Neural cell (in vitro differentiated cells): Measurements from ENCODE around the gene RBM3. TPM values are rescaled to one million over a fixed set of nuclear protein-coding genes. Genes with fewer than 3 reads are reported as not detected.

Experiments used
- H2AFZ ChIP-seq: fragments of 200-600, 300-800 bp; sonication (generic), shearing (Covaris generic); 2 replicates; pipeline ENCODE4 v1.6.0; 2014; ENCODE audit warnings: low read depth, mild to moderate bottlenecking, antibody characterized with exemption, low read length, moderate library complexity
- H3F3A ChIP-seq: fragments of 200-600 bp; shearing (Covaris generic); 2 replicates; pipeline ENCODE4 v1.6.1; 2016; ENCODE audit warnings: mild to moderate bottlenecking, moderate library complexity, mixed read lengths, antibody characterized with exemption, low read length; ENCODE audit not compliant: insufficient read depth, poor library complexity, severe bottlenecking
- H3K27ac ChIP-seq: fragments of 200-600, 300-800 bp; sonication (generic), shearing (Covaris generic); 2 replicates; pipeline ENCODE4 v1.5.1; 2014; ENCODE audit warnings: mild to moderate bottlenecking, low read length, moderate library complexity
- H3K27me3 ChIP-seq: fragments of 300-800, 200-600 bp; sonication (generic), shearing (Covaris generic); 2 replicates; pipeline ENCODE4 v1.6.0; 2014; ENCODE audit warnings: mild to moderate bottlenecking, low read depth, low read length, moderate library complexity; ENCODE audit not compliant: insufficient read depth
- H3K36me3 ChIP-seq: fragments of 300-800, 200-600 bp; sonication (generic), shearing (Covaris generic); 2 replicates; pipeline ENCODE4 v1.5.1; 2014; ENCODE audit warnings: mild to moderate bottlenecking, antibody characterized with exemption, low read length, moderate library complexity; ENCODE audit not compliant: insufficient read depth
- H3K4me2 ChIP-seq: fragments of 300-800, 200-600 bp; sonication (generic), shearing (Covaris generic); 2 replicates; pipeline ENCODE4 v1.6.0; 2014; ENCODE audit warnings: mild to moderate bottlenecking, low read length
- H3K4me3 ChIP-seq: fragments of 300-800, 200-600 bp; sonication (generic), shearing (Covaris generic); 2 replicates; pipeline ENCODE4 v1.5.1; 2014; ENCODE audit warnings: mild to moderate bottlenecking, low read length, moderate library complexity
- H3K79me2 ChIP-seq: fragments of 200-600 bp; shearing (Covaris generic); replicated peaks from 2 replicates; pipeline ENCODE4 v1.6.0; 2014; ENCODE audit warnings: mild to moderate bottlenecking, low read length, moderate library complexity; ENCODE audit not compliant: insufficient read depth
- H3K9ac ChIP-seq: fragments of 300-800, 200-600 bp; sonication (generic), shearing (Covaris generic); 2 replicates; pipeline ENCODE4 v1.6.1; 2016; ENCODE audit warnings: mild to moderate bottlenecking, low read length, mixed read lengths
- H3K9me2 ChIP-seq: fragments of 200-600 bp; shearing (Covaris generic); 2 replicates; pipeline ENCODE4 v1.6.1; 2016; ENCODE audit warnings: mild to moderate bottlenecking, low read length, mixed read lengths; ENCODE audit not compliant: insufficient read depth
- H3K9me3 ChIP-seq: fragments of 200-600, 300-800 bp; sonication (generic), shearing (Covaris generic); 2 replicates; pipeline ENCODE4 v1.6.1; 2016; ENCODE audit warnings: mild to moderate bottlenecking, mixed run types, low read length, moderate library complexity, mixed read lengths
- H4K20me1 ChIP-seq: fragments of 200-600 bp; shearing (Covaris generic); 2 replicates; pipeline ENCODE4 v1.6.1; 2016; ENCODE audit warnings: mild to moderate bottlenecking, mixed run types; ENCODE audit not compliant: insufficient read depth
- EP300 ChIP-seq: fragments of 450-650 bp; conservative IDR thresholded peaks from 2 replicates; pipeline ENCODE4 v1.6.1; 2014; ENCODE audit warnings: antibody characterized with exemption, mild to moderate bottlenecking, moderate library complexity; ENCODE audit not compliant: poor library complexity, severe bottlenecking
- EZH2 ChIP-seq: fragments of 200-600, 300-800 bp; shearing (Covaris generic), sonication (generic); IDR thresholded peaks from 2 replicates; pipeline ENCODE4 v1.6.1; 2014; ENCODE audit warnings: antibody characterized with exemption, low read length, borderline replicate concordance, mild to moderate bottlenecking; ENCODE audit not compliant: insufficient read depth, poor library complexity, severe bottlenecking
- MXI1 ChIP-seq: fragments of 450-650 bp; conservative IDR thresholded peaks from 2 replicates; pipeline ENCODE4 v1.6.1; 2014; ENCODE audit warnings: antibody characterized with exemption, mild to moderate bottlenecking; ENCODE audit not compliant: poor library complexity, severe bottlenecking
- POLR2AphosphoS5 ChIP-seq: IDR thresholded peaks from 2 replicates; pipeline ENCODE4 v1.6.1; 2012
- RAD21 ChIP-seq: fragments of 450-650 bp; conservative IDR thresholded peaks from 2 replicates; pipeline ENCODE4 v1.6.1; 2014; ENCODE audit warnings: antibody characterized with exemption, mild to moderate bottlenecking, moderate library complexity
- SMC3 ChIP-seq: fragments of 450-650 bp; conservative IDR thresholded peaks from 2 replicates; pipeline ENCODE4 v1.6.1; 2014; ENCODE audit warnings: antibody characterized with exemption, mild to moderate bottlenecking, moderate library complexity; ENCODE audit not compliant: poor library complexity
- TAF1 ChIP-seq: IDR thresholded peaks from 2 replicates; pipeline ENCODE4 v1.6.1; 2012; ENCODE audit warnings: low read depth
- polyA plus RNA-seq: library from polyadenylated mRNA; depleted of rRNA; stranded (reverse); fragments of >200 nt; gene quantifications from 2 replicates; pipeline ENCODE4 v1.2.3, GENCODE V29; 2014
- TF ChIP-seq, protein P1 (sequence below): IDR thresholded peaks from 2 replicates; pipeline ENCODE4 v1.6.1; 2012; ENCODE audit warnings: borderline replicate concordance
- TF ChIP-seq, protein P2 (sequence below): fragments of 450-650 bp; IDR thresholded peaks from 2 replicates; pipeline ENCODE4 v1.5.1; 2014; ENCODE audit warnings: antibody characterized with exemption, mild to moderate bottlenecking, moderate library complexity; ENCODE audit not compliant: poor library complexity, severe bottlenecking

RBM3 gene
- polyA plus RNA-seq, 1 donor from 2014 or later: 378 TPM

GRCh38 chrX:48589482-48590162 is 15.3 kb downstream of the RBM3 start:
- Histone ChIP-seq H3K4me2 (no peak overlapping the region), H3K9me3 (no peaks in the 10 kb centered on the region), H2AFZ (no peak overlapping the region), H4K20me1 (no peaks in the 10 kb centered on the region), H3F3A (no peaks in the 10 kb centered on the region), H3K36me3 (no peaks in the 10 kb centered on the region), H3K27me3 (no peaks in the 10 kb centered on the region), H3K4me3 (no peak overlapping the region), H3K79me2 (no peaks in the 10 kb centered on the region), H3K9ac (no peak overlapping the region), H3K9me2 (no peaks in the 10 kb centered on the region), H3K27ac (no peak overlapping the region)
- TF ChIP-seq MXI1 (no peak), EZH2 (no peak), SMC3 (no peak), POLR2AphosphoS5 (no peak), RAD21 (no peak), EP300 (no peak), TAF1 (no peak)
- TF ChIP-seq, protein P1, sequence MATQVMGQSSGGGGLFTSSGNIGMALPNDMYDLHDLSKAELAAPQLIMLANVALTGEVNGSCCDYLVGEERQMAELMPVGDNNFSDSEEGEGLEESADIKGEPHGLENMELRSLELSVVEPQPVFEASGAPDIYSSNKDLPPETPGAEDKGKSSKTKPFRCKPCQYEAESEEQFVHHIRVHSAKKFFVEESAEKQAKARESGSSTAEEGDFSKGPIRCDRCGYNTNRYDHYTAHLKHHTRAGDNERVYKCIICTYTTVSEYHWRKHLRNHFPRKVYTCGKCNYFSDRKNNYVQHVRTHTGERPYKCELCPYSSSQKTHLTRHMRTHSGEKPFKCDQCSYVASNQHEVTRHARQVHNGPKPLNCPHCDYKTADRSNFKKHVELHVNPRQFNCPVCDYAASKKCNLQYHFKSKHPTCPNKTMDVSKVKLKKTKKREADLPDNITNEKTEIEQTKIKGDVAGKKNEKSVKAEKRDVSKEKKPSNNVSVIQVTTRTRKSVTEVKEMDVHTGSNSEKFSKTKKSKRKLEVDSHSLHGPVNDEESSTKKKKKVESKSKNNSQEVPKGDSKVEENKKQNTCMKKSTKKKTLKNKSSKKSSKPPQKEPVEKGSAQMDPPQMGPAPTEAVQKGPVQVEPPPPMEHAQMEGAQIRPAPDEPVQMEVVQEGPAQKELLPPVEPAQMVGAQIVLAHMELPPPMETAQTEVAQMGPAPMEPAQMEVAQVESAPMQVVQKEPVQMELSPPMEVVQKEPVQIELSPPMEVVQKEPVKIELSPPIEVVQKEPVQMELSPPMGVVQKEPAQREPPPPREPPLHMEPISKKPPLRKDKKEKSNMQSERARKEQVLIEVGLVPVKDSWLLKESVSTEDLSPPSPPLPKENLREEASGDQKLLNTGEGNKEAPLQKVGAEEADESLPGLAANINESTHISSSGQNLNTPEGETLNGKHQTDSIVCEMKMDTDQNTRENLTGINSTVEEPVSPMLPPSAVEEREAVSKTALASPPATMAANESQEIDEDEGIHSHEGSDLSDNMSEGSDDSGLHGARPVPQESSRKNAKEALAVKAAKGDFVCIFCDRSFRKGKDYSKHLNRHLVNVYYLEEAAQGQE: no peak
- TF ChIP-seq, protein P2, sequence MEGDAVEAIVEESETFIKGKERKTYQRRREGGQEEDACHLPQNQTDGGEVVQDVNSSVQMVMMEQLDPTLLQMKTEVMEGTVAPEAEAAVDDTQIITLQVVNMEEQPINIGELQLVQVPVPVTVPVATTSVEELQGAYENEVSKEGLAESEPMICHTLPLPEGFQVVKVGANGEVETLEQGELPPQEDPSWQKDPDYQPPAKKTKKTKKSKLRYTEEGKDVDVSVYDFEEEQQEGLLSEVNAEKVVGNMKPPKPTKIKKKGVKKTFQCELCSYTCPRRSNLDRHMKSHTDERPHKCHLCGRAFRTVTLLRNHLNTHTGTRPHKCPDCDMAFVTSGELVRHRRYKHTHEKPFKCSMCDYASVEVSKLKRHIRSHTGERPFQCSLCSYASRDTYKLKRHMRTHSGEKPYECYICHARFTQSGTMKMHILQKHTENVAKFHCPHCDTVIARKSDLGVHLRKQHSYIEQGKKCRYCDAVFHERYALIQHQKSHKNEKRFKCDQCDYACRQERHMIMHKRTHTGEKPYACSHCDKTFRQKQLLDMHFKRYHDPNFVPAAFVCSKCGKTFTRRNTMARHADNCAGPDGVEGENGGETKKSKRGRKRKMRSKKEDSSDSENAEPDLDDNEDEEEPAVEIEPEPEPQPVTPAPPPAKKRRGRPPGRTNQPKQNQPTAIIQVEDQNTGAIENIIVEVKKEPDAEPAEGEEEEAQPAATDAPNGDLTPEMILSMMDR: no peak

DNA sequence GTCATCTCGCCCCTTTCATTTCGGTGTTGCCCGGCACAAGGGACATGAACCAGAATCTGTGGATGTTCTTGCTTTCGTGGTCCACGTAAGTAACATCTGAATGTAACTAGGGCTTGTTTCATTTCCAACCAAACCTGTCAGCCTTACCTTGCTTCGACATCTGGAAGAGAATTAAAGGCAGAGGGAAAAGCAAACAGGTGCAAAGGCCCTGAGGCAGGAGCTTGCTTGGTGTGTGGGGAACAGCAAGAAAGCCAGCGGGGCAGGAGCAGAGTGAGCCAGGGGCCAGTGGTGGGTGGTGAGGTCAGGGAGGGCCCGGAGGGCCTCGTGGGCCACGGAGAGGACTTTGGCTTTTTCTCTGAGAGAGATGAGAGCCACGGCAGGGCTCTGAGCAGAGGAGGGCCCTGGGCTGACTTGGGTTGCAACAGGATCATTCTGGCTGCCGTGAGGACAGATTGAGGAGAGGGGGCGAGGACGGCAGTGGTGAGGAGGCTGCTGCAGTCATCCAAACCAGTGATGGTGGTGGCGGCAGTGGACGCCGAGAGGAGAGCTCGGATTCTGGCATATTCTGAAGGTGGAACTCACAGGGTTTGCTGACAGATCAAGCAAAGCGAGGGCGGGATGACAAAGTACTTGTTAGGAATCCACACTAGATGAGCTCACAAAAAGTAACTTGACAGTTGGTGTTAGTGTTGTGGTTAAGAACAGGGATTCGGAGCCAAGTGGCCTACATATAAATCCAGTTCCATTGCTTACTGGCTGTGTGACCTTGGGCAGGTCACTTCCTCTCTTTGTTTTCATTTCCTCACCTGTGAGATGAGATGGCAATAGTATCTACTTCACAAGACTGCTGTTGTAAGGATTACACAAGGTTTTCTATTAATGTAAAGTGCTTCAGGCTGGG is 16.2 kb downstream of the RBM3 start:
- no peaks in the 10 kb centered on the region for H3K36me3 ChIP-seq
- no peaks in the 10 kb centered on the region for H4K20me1 ChIP-seq
- H3K9me2 ChIP-seq: no peaks in the 10 kb centered on the region
- H3K9ac ChIP-seq: no peak overlapping the region
- no peaks in the 10 kb centered on the region for H3F3A ChIP-seq
- no peak for TF ChIP-seq RAD21
- TF ChIP-seq EZH2: no peak
- TF ChIP-seq SMC3: no peak
- no peak for TF ChIP-seq MXI1
- TF ChIP-seq, protein P2: no peak
- TF ChIP-seq, protein P1: no peak
- no peak for TF ChIP-seq POLR2AphosphoS5
- no peak for TF ChIP-seq EP300
- H3K79me2 ChIP-seq: no peaks in the 10 kb centered on the region
- H3K4me3 ChIP-seq: no peak overlapping the region
- no peaks in the 10 kb centered on the region for H3K9me3 ChIP-seq
- no peak overlapping the region for H2AFZ ChIP-seq
- H3K4me2 ChIP-seq: no peak overlapping the region
- no peak overlapping the region for H3K27ac ChIP-seq
- no peaks in the 10 kb centered on the region for H3K27me3 ChIP-seq
